Ishikawa (cell line): ENCODE data around the gene LRTM2.

Experiments
- CEBPB ChIP-seq: IDR thresholded peaks from 2 replicates; pipeline ENCODE4 v1.6.1; 2012
- CREB1 ChIP-seq: IDR thresholded peaks from 2 replicates; pipeline ENCODE4 v1.6.1; 2012; ENCODE audit warnings: low read depth
- EGR1 ChIP-seq: IDR thresholded peaks from 2 replicates; pipeline ENCODE4 v1.6.1; 2012
- EP300 ChIP-seq: IDR thresholded peaks from 2 replicates; pipeline ENCODE4 v1.6.1; 2012; ENCODE audit warnings: borderline replicate concordance
- FOXM1 ChIP-seq: IDR thresholded peaks from 2 replicates; pipeline ENCODE4 v1.6.1; 2012; ENCODE audit warnings: low read depth, borderline replicate concordance
- NFIC ChIP-seq: IDR thresholded peaks from 2 replicates; pipeline ENCODE4 v1.6.1; 2012
- RAD21 ChIP-seq: IDR thresholded peaks from 2 replicates; pipeline ENCODE4 v1.6.1; 2012; ENCODE audit warnings: low read depth
- TAF1 ChIP-seq: IDR thresholded peaks from 2 replicates; pipeline ENCODE4 v1.6.1; 2012; ENCODE audit warnings: low read depth, mild to moderate bottlenecking
- TCF12 ChIP-seq: IDR thresholded peaks from 2 replicates; pipeline ENCODE4 v1.6.1; 2012; ENCODE audit warnings: low read depth
- TEAD4 ChIP-seq: IDR thresholded peaks from 2 replicates; pipeline ENCODE4 v1.6.1; 2012
- YY1 ChIP-seq: IDR thresholded peaks from 2 replicates; pipeline ENCODE4 v1.6.1; 2012; ENCODE audit warnings: low read depth
- ZBTB7A ChIP-seq: IDR thresholded peaks from 2 replicates; pipeline ENCODE4 v1.6.1; 2012; ENCODE audit warnings: low read depth
- TF ChIP-seq, protein P1 (sequence below): IDR thresholded peaks from 2 replicates; pipeline ENCODE4 v1.6.1; 2012
- TF ChIP-seq, protein P2 (sequence below): IDR thresholded peaks from 2 replicates; pipeline ENCODE4 v1.6.1; 2012
- TF ChIP-seq, protein P3 (sequence below): IDR thresholded peaks from 2 replicates; pipeline ENCODE4 v1.6.1; 2012; ENCODE audit warnings: low read depth, mild to moderate bottlenecking

LRTM2 gene

DNA sequence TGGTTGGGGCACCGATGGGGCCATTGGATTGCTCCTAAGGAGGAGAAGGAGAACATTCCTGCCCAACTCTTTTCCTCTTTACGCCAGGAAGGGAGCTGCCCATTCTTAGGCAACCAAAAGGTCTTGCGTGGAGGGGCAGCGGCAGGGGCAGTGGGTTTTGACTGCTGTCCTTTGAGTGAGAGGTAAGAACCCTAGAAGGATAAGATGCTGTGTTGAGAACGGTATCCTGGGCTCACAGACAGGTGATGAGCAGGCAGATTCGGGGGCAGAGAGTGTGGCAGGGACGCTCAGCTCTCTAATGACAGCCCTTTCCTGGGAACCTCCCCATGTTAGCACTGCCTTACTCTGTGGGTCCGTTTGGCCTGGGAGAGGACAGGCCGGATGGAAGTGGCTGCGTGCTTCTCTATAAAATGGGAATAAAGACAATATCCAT, 13.2 kb downstream of the LRTM2 start:
- TF ChIP-seq TCF12 = no peak
- TF ChIP-seq TAF1 = no peak
- no peak for TF ChIP-seq EP300
- no peak for TF ChIP-seq ZBTB7A
- TF ChIP-seq RAD21 = no peak
- no peak for TF ChIP-seq CREB1
- TF ChIP-seq, protein P1, sequence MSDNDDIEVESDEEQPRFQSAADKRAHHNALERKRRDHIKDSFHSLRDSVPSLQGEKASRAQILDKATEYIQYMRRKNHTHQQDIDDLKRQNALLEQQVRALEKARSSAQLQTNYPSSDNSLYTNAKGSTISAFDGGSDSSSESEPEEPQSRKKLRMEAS = no peak
- no peak for TF ChIP-seq YY1
- TF ChIP-seq, protein P2, sequence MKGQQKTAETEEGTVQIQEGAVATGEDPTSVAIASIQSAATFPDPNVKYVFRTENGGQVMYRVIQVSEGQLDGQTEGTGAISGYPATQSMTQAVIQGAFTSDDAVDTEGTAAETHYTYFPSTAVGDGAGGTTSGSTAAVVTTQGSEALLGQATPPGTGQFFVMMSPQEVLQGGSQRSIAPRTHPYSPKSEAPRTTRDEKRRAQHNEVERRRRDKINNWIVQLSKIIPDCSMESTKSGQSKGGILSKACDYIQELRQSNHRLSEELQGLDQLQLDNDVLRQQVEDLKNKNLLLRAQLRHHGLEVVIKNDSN = no peak
- no peak for TF ChIP-seq CEBPB
- no peak for TF ChIP-seq TEAD4
- no peak for TF ChIP-seq NFIC
- no peak for TF ChIP-seq FOXM1

DNA sequence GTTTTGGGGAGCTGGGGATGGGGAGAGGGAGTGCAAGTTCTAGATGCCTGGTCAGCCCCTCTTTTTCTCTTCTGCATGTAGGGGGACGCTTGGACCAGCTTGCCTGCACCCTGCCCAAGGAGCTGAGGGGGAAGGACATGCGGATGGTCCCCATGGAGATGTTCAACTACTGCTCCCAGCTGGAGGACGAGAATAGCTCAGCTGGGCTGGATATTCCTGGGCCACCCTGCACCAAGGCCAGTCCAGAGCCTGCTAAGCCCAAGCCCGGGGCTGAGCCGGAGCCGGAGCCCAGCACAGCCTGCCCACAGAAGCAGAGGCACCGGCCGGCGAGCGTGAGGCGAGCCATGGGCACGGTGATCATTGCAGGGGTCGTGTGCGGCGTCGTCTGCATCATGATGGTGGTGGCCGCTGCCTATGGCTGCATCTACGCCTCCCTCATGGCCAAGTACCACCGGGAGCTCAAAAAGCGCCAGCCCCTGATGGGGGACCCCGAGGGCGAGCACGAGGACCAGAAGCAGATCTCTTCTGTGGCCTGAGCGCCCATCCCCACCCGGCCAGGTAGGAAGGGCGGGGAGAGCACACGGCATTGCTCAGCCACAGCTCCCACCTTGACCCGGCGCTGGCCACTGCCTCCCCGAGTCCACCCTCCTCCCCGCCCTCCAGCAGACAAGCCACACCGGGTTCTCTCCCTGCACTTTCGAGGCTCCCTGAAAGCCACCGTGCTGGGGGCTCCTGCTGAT, 14.0 kb downstream of the LRTM2 start:
- TF ChIP-seq, protein P3, sequence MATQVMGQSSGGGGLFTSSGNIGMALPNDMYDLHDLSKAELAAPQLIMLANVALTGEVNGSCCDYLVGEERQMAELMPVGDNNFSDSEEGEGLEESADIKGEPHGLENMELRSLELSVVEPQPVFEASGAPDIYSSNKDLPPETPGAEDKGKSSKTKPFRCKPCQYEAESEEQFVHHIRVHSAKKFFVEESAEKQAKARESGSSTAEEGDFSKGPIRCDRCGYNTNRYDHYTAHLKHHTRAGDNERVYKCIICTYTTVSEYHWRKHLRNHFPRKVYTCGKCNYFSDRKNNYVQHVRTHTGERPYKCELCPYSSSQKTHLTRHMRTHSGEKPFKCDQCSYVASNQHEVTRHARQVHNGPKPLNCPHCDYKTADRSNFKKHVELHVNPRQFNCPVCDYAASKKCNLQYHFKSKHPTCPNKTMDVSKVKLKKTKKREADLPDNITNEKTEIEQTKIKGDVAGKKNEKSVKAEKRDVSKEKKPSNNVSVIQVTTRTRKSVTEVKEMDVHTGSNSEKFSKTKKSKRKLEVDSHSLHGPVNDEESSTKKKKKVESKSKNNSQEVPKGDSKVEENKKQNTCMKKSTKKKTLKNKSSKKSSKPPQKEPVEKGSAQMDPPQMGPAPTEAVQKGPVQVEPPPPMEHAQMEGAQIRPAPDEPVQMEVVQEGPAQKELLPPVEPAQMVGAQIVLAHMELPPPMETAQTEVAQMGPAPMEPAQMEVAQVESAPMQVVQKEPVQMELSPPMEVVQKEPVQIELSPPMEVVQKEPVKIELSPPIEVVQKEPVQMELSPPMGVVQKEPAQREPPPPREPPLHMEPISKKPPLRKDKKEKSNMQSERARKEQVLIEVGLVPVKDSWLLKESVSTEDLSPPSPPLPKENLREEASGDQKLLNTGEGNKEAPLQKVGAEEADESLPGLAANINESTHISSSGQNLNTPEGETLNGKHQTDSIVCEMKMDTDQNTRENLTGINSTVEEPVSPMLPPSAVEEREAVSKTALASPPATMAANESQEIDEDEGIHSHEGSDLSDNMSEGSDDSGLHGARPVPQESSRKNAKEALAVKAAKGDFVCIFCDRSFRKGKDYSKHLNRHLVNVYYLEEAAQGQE = no peak
- TF ChIP-seq EP300 (no peak), YY1 (no peak), TAF1 (no peak), NFIC (no peak)
- TF ChIP-seq, protein P1 = no peak

DNA sequence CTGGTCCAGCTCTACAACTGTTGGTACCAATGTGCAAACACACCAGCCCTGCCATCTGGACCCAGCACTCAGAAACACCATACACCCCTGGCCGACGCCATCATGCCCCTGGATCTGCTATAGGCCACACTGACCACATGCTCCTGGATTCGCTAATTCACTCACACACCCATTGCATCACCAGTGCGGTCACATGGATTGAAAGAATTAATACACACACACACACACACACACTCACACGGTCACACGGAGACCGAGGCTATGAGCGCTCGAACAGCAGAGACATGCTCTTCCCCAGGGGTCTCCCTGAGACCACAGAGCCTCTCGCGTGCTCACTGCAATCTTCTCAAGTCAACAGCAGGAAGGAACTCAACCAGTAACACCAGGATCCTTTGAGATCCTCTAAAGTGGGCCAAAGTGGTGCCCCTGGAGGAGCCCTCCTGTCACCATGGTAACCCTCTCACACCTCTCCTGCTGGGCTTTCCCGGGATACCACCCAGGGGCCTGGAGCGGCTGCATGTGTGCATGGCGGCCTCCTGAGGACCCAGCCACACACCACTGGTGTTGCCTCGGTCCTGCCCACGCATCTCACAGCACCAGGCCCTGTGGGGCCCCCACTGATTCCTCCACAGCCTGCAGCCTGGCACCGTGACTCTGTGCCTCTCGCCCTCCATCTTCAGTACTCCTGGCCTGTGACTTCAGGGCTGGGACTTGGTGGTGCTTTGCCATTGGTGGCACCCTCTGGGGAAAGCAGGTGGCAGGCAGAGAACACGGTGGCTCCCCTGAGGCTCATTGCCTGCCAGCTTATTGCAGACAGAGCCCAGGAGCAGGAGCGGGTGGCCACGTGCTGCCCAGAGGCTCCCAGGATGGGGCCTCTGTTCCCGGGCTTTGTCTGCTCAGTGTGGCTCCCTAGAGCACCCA, 15.1 kb downstream of the LRTM2 start:
- no peak for TF ChIP-seq RAD21
- no peak for TF ChIP-seq CEBPB
- TF ChIP-seq TEAD4 = no peak
- TF ChIP-seq, protein P2 = no peak
- TF ChIP-seq, protein P1 = no peak
- TF ChIP-seq CREB1 = no peak
- no peak for TF ChIP-seq EP300
- TF ChIP-seq YY1 = no peak
- TF ChIP-seq, protein P3 = no peak
- TF ChIP-seq ZBTB7A = no peak
- TF ChIP-seq EGR1 = no peak
- no peak for TF ChIP-seq TAF1
- TF ChIP-seq TCF12 = no peak

DNA sequence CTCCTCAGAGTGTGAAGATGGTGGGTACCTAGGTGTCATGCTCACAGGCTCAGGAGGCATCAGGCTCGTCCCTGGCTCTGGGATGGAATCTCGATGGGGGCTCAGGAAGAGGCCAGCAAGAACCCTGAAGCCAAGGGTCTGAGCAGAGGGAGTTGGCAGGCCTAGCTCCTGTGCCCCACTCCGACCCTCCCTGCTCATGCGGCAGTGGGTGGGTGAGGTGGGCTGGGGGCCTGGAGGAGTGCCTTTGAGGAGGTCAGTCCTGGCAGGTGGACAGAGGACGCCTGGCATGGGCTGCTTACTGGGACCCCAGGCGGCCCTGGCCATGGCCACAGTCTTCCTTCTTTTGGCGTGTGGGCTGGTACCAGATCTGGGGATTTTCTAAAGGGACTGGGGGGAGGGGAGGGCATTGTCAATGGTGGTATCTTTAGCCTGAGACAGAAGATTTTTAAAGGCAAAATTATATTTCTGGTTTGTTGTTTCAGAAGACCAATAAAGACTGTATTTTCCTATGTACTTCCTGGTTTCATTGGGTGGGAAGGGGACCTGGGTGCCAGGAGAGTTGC, 16.0 kb downstream of the LRTM2 start:
- TF ChIP-seq CEBPB = no peak
- TF ChIP-seq, protein P2 = no peak
- TF ChIP-seq TCF12 = no peak
- TF ChIP-seq EGR1 = no peak
- TF ChIP-seq CREB1 = no peak

DNA sequence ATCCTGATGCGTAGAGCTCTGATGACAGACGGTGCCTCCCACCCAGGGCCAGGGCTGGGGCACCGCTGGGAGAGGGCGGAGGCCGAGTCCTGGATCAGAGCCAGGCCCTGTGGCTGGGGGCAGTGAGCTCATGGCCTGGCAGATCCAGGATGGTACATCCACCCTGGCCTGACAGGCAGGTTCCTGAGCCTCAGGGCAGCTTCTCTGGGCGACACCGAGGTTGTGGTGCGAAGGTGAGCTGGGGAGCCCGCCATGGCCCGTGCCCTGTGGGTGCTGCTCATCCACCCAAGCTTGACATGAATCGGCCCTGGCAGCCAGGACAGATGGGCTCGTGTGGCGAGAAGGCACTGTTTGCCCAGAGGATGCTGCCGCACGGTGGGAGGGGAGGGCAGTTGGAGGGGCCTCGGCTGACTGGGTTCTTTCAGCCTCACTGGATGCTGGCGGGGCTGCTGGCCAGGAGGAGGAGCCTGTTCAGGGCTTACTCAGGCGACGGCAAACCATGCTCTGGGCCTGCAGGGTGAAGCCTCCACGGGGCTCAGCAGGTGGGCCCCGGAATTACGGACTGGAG, 16.6 kb downstream of the LRTM2 start:
- no peak for TF ChIP-seq EP300
- TF ChIP-seq, protein P3 = no peak
- TF ChIP-seq NFIC = peak; percentile 60
- no peak for TF ChIP-seq YY1
- no peak for TF ChIP-seq ZBTB7A
- TF ChIP-seq, protein P1 = no peak
- TF ChIP-seq CREB1 = no peak
